GM19025 (cell line): ENCODE results near the gene CDRT15.
"Not testable (repeated sequence)": the region's sequence is repeated elsewhere in the genome, so short reads cannot be mapped to it uniquely, and the experiment has no call there.

Source experiments
- ATAC-seq: cut with Tn5 transposase; IDR thresholded peaks from one replicate; pipeline ENCODE4 v1.9.1; 2021; ENCODE audit warnings: mild to moderate bottlenecking, low read depth, moderate library complexity; ENCODE audit not compliant: unreplicated experiment

CDRT15 gene

GRCh38 chr17:14236762-14237161 is at the start of gene CDRT15:
TSS of gene CDRT15 (minus strand) at chr17:14236862. CDS start at chr17:14236833, 29 bp downstream.
- ATAC-seq, result not testable (repeated sequence)

GRCh38 chr17:14282726-14283125 is 46.1 kb upstream of the CDRT15 start:
- ATAC-seq, result no peak

- ATAC-seq, result no peak
Measured at GRCh38 chr17:14281530-14281929, 44.9 kb upstream of the CDRT15 start.

- no peak for ATAC-seq
Measured at GRCh38 chr17:14276535-14277250, 40.0 kb upstream of the CDRT15 start.

GRCh38 chr17:14270508-14270907 is 33.8 kb upstream of the CDRT15 start:
- ATAC-seq, result no peak

GRCh38 chr17:14269473-14269872 is 32.8 kb upstream of the CDRT15 start:
- ATAC-seq, result no peak

- no peak for ATAC-seq
Measured at GRCh38 chr17:14268264-14268663, 31.6 kb upstream of the CDRT15 start.

GRCh38 chr17:14261406-14261805 is 24.7 kb upstream of the CDRT15 start:
- ATAC-seq, result no peak

GRCh38 chr17:14245629-14246028 is 9.0 kb upstream of the CDRT15 start:
- ATAC-seq, result no peak

GRCh38 chr17:14245002-14245401 is 8.3 kb upstream of the CDRT15 start:
- no peak for ATAC-seq

- not testable (repeated sequence) for ATAC-seq
Measured at GRCh38 chr17:14239271-14239670, 2.6 kb upstream of the CDRT15 start.

GRCh38 chr17:14236032-14236431 is 630 bp downstream of the CDRT15 start:
- not testable (repeated sequence) for ATAC-seq

GRCh38 chr17:14235047-14235446 is 1.6 kb downstream of the CDRT15 start:
- ATAC-seq, result not testable (repeated sequence)

- ATAC-seq, result not testable (repeated sequence)
Measured at GRCh38 chr17:14231187-14231586, 5.5 kb downstream of the CDRT15 start.

GRCh38 chr17:14228903-14229302 is 7.8 kb downstream of the CDRT15 start:
- ATAC-seq, result no peak

- ATAC-seq, result no peak
Measured at GRCh38 chr17:14227052-14227451, 9.6 kb downstream of the CDRT15 start.

GRCh38 chr17:14225254-14225980 is 11.2 kb downstream of the CDRT15 start:
- no peak for ATAC-seq

GRCh38 chr17:14222611-14223010 is 14.1 kb downstream of the CDRT15 start:
- ATAC-seq, result no peak

GRCh38 chr17:14214271-14214670 is 22.4 kb downstream of the CDRT15 start:
- ATAC-seq, result no peak

- no peak for ATAC-seq
Measured at GRCh38 chr17:14212401-14212800, 24.3 kb downstream of the CDRT15 start.

- no peak for ATAC-seq
Measured at GRCh38 chr17:14211801-14212200, 24.9 kb downstream of the CDRT15 start.

- no peak for ATAC-seq
Measured at GRCh38 chr17:14211246-14211645, 25.4 kb downstream of the CDRT15 start.
